GM12874 (cell line): ENCODE results near the gene RASA3.

Experiments
- TF ChIP-seq, protein P1 (sequence below): IDR thresholded peaks from 2 replicates; pipeline ENCODE4 v1.5.1; 2011; ENCODE audit warnings: low read depth, mild to moderate bottlenecking, control low read depth, low read length, moderate library complexity; ENCODE audit not compliant: insufficient read depth

The RASA3 gene

DNA sequence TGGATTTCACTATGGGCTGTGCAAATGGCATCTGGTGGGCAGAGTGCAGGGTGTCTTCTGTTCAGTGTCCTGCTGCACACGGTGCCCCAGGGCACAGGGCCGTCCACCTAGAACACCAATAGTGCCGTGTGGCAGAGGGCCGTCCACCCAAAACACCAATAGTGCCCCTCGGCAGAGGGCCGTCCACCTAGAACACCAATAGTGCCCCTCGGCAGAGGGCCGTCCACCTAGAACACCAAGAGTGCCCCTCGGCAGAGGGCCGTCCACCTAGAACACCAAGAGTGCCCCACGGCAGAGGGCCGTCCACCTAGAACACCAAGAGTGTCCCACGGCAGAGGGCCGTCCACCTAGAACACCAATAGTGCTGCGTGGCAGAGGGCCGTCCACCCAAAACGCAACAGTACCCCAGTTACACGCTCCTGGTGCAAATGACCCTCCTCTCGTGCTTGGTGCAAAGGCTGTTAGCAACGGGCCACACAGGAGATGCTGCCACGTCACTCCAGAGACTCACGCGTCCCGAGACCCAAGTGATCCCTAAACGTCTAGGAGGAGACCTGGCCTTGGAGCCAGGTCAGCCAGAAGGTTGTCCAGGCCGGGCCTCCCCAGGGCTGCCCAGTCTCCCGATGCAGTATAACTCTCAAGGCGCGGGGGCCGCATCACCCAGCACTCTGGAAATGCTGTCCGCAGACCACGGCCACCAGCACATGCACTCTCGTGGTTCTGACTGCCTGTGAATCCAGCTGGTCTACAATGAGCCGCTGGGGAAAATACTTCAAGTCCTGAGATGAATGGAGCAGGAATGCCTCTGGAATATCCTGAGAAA is 51.5 kb downstream of the RASA3 start:
- TF ChIP-seq, protein P1, sequence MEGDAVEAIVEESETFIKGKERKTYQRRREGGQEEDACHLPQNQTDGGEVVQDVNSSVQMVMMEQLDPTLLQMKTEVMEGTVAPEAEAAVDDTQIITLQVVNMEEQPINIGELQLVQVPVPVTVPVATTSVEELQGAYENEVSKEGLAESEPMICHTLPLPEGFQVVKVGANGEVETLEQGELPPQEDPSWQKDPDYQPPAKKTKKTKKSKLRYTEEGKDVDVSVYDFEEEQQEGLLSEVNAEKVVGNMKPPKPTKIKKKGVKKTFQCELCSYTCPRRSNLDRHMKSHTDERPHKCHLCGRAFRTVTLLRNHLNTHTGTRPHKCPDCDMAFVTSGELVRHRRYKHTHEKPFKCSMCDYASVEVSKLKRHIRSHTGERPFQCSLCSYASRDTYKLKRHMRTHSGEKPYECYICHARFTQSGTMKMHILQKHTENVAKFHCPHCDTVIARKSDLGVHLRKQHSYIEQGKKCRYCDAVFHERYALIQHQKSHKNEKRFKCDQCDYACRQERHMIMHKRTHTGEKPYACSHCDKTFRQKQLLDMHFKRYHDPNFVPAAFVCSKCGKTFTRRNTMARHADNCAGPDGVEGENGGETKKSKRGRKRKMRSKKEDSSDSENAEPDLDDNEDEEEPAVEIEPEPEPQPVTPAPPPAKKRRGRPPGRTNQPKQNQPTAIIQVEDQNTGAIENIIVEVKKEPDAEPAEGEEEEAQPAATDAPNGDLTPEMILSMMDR: no peak

DNA sequence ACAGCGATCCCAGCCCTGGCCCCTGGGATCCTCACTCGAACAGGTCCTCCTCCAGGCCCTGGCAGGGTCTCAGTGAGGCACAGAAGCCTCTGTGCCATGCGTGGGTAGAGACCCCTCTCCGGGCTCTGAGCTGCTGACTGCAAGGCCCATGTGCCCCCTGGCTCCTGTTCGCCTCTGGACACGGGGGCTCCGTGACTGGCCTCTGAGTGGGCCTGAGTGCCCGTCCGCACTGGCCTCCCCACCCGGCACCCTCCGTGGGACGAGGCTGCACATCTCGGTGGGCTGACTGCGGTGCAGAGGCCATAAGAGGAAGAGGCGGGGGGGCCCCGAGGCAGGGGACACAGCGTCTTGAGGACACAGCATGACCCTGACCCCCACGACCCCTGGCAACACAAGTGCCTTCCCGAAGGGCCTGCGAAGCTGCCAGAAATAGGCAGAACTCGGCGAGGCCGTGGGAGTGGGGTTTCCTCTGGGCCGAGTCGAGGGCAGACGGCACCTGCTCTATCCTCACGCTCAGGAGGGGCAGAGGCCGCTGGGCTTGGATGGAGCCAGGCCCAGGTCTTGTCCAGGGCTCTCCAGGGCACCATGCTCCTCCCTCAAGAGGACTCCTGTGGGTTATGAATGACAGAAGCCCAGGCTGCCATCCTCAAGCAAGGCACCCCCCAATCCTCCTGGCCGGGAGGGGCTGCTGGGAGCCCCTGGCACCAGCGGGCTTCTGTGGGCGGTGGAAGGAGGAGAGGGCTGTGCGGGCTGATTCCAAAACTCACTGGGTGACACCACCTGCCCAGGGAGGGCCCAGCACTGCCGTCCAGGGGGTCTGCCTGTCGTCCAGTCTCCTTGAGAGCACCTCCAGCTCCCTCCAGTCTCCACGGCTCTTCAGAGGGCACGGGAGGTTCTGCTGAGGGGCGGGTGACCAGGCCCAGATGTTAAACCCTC is 52.6 kb downstream of the RASA3 start:
- TF ChIP-seq, protein P1: no peak

DNA sequence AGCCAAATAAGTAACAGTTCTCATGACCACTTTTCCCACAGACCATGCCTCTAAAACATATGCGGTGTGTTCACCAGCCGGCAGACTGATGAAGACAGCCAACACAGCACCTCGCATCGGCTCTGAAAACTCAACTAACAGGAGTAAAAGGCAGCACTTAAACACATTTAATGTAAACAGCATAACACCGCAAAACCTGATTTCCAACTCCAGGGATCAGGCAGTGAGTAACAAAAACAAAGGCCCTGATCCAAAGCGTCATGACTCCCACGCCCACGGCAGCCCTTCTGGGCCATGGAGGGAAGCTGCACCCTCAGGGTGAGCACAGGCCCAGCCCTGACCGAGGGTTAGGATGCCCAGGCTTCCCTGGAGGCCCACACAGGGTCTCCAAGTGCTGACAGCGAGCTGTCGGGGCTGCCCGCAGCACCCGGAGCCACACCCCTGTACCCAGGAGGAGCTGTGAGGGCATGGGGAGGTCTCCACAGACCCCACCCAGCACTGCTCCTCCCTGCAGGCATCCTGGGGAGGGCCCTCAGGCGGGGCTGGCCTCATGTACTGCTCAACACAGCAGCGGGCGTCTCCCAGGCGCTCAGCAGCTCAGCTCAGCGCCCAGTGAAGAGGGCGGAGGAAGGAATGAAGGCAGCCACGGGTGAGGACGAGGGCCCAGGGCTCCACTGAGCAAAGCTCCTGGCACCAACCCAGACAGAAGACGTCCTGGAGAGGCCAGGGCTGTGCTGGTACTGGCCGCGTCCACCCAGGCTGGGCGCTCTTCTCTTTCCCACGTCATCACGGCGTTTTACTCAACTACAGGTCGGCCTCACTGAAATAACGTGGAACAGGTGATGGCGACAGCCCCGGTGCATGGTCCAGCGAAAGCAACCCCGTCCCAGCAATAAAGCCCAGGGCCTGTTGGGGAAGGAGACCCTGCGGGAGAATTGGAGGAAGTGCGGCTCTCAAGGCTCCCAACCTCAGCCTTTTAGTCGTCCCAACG is 53.7 kb downstream of the RASA3 start:
- TF ChIP-seq, protein P1: no peak

DNA sequence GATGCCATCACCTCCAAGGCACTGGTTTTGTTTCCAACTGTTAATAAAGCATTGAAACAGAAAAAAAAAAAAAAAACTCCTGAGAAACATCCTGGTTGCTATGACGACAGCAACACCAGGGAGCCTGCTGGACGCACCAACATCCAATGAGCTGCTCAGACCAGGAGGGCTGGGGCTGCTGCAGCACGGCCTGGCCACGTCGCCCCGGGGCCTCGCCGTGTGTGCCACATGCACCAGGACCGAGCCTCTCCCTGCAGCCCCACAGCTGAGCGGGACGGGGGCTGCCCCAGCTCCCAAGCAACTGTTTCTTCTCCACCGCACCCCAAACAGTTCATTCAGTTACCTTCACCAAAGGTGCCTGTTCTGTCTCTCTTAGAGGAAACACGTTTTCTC is 54.5 kb downstream of the RASA3 start:
- TF ChIP-seq, protein P1: no peak

GRCh38 chr13:114077099-114077932 is 55.1 kb downstream of the RASA3 start:
- TF ChIP-seq, protein P1: no peak

GRCh38 chr13:114076329-114077090 is 55.9 kb downstream of the RASA3 start:
- TF ChIP-seq, protein P1: no peak
